Endothelial cell of umbilical vein (primary cell): ENCODE measurements around the gene FRMD4A. TPM values are rescaled to one million over a fixed set of nuclear protein-coding genes. Genes with fewer than 3 reads are reported as not detected.
"Not testable (repeated sequence)": the region's sequence is repeated elsewhere in the genome, so short reads cannot be mapped to it uniquely, and the experiment has no call there.

ENCODE experiments used
- BruUV-seq: library from RNA; stranded (reverse); fragments of 400-500 nt; replicated peaks from 2 replicates; lab custom pipeline; 2021; lab: Mats Ljungman, UMichigan
- CTCF ChIA-PET: fragments of 300-600, 350-600 bp; sonication (Branson Sonifier 250); formaldehyde crosslinking; loops from one replicate; lab custom pipeline; 2021; ENCODE audit warnings: antibody characterized with exemption, inconsistent platforms; lab: Charles Lee
- POLR2A ChIA-PET: fragments of 300-600, 350-600 bp; sonication (Branson Sonifier 250); formaldehyde crosslinking; loops from one replicate; lab custom pipeline; 2021; ENCODE audit warnings: antibody characterized with exemption, inconsistent platforms; lab: Charles Lee
- DNase-seq: peaks from one replicate; pipeline ENCODE4 v3.0.0-alpha.2; 2011; ENCODE audit warnings: low read depth, low spot score
- FAIRE-seq: peaks from 2 replicates; lab custom pipeline; 2011; peaks lifted over from hg19 to GRCh38; lab: Jason Lieb, UNC
- H2AFZ ChIP-seq: 2 replicates; pipeline ENCODE4 v1.6.0; 2012; ENCODE audit warnings: low read depth, low read length, control low read depth, inconsistent platforms
- H3K27ac ChIP-seq: 2 replicates; pipeline ENCODE4 v1.5.1; 2011; ENCODE audit warnings: low read depth, mild to moderate bottlenecking, control low read depth, low read length, moderate library complexity; ENCODE audit not compliant: insufficient read depth
- H3K27me3 ChIP-seq, 2 experiments: 2 replicates each; pipeline versions ENCODE4 v1.6.0 to v1.6.1; 2011; ENCODE audit warnings: low read length in 2 of 2, mixed read lengths in 1 of 2; ENCODE audit not compliant: control insufficient read depth in 2 of 2, insufficient read depth in 2 of 2
- H3K36me3 ChIP-seq, 2 experiments: 2 replicates in 1 of 2; 3 replicates in 1 of 2; pipeline ENCODE4 v1.5.1; 2011; ENCODE audit warnings: low read length in 2 of 2, mild to moderate bottlenecking in 1 of 2, moderate library complexity in 1 of 2; ENCODE audit not compliant: control insufficient read depth in 2 of 2, insufficient read depth in 2 of 2; ENCODE audit errors: extremely low read depth in 1 of 2
- H3K4me1 ChIP-seq: 3 replicates; pipeline ENCODE4 v1.5.1; 2011; ENCODE audit warnings: mild to moderate bottlenecking, low read length; ENCODE audit not compliant: control insufficient read depth, insufficient read depth; ENCODE audit errors: extremely low read depth
- H3K4me2 ChIP-seq: 2 replicates; pipeline ENCODE4 v1.6.1; 2011; ENCODE audit warnings: low read length, control low read depth, mixed read lengths; ENCODE audit not compliant: insufficient read depth
- H3K4me3 ChIP-seq, 3 experiments: fragments of 200-600 bp in 1 of 3; sonication (generic), shearing (Covaris generic) in 1 of 3; replicated peaks in 1 of 3; 2 replicates each; pipeline ENCODE4 v1.5.1; 2011 to 2016; ENCODE audit warnings: control low read depth in 3 of 3, low read length in 3 of 3, mild to moderate bottlenecking in 2 of 3, inconsistent platforms in 1 of 3, low read depth in 1 of 3, moderate library complexity in 1 of 3; ENCODE audit not compliant: insufficient read depth in 1 of 3
- H3K79me2 ChIP-seq: 2 replicates; pipeline ENCODE4 v1.6.0; 2012; ENCODE audit warnings: low read length, inconsistent platforms; ENCODE audit not compliant: control insufficient read depth, insufficient read depth
- H3K9ac ChIP-seq: replicated peaks from 2 replicates; pipeline ENCODE3; 2011; ENCODE audit warnings: low read length, control low read depth; ENCODE audit not compliant: insufficient read depth; ENCODE audit errors: extremely low read depth
- H3K9me1 ChIP-seq: replicated peaks from 3 replicates; pipeline ENCODE4 v1.6.0; 2011; ENCODE audit warnings: mild to moderate bottlenecking, low read length; ENCODE audit not compliant: control insufficient read depth, insufficient read depth; ENCODE audit errors: extremely low read depth
- H3K9me3 ChIP-seq: replicated peaks from 2 replicates; pipeline ENCODE4 v1.5.1; 2012; ENCODE audit warnings: low read length, inconsistent platforms; ENCODE audit not compliant: control insufficient read depth, insufficient read depth
- H4K20me1 ChIP-seq: replicated peaks from 2 replicates; pipeline ENCODE3; 2011; ENCODE audit warnings: mild to moderate bottlenecking, low read length; ENCODE audit not compliant: control insufficient read depth, insufficient read depth; ENCODE audit errors: extremely low read depth
- CTCF ChIP-seq, 2 donors: IDR thresholded peaks; 1 replicate in 1 of 2; 2 replicates in 1 of 2; pipeline ENCODE4 v1.5.1; 2011; ENCODE audit warnings: low read length in 2 of 2, mild to moderate bottlenecking in 2 of 2, moderate library complexity in 2 of 2, control low read depth in 1 of 2, inconsistent platforms in 1 of 2, low read depth in 1 of 2; ENCODE audit not compliant: insufficient read depth in 1 of 2; ENCODE audit errors: extremely low read depth in 1 of 2
- EZH2 ChIP-seq: IDR thresholded peaks from 2 replicates; pipeline ENCODE4 v1.6.1; 2012; ENCODE audit warnings: borderline replicate concordance, low read depth, mild to moderate bottlenecking, moderate library complexity, low read length, inconsistent platforms; ENCODE audit not compliant: severe bottlenecking
- FOS ChIP-seq: IDR thresholded peaks from 2 replicates; pipeline ENCODE4 v1.6.1; 2011; ENCODE audit warnings: mild to moderate bottlenecking, low read length, moderate library complexity, borderline replicate concordance; ENCODE audit not compliant: insufficient read depth
- GATA2 ChIP-seq: IDR thresholded peaks from 2 replicates; pipeline ENCODE4 v1.7.0; 2011; ENCODE audit warnings: low read depth, mild to moderate bottlenecking, moderate library complexity, mixed read lengths, low read length; ENCODE audit not compliant: insufficient read length, insufficient read depth
- JUN ChIP-seq: IDR thresholded peaks from 2 replicates; pipeline ENCODE4 v1.6.1; 2011; ENCODE audit warnings: borderline replicate concordance, low read depth; ENCODE audit not compliant: insufficient read length, insufficient read depth
- MAX ChIP-seq: IDR thresholded peaks from 2 replicates; pipeline ENCODE4 v1.6.1; 2011; ENCODE audit not compliant: insufficient read depth, insufficient read length
- MYC ChIP-seq: IDR thresholded peaks from one replicate; pipeline ENCODE4 v1.6.1; 2011; ENCODE audit warnings: mild to moderate bottlenecking, low read depth, low read length
- POLR2A ChIP-seq: IDR thresholded peaks from 2 replicates; pipeline ENCODE4 v1.6.1; 2012; ENCODE audit warnings: low read depth, mild to moderate bottlenecking, control low read depth, low read length
- POLR2AphosphoS5 ChIP-seq: IDR thresholded peaks from 2 replicates; pipeline ENCODE4 v1.6.1; 2012; ENCODE audit warnings: low read depth, mild to moderate bottlenecking, control low read depth, low read length, moderate library complexity; ENCODE audit not compliant: insufficient read depth
- dilution Hi-C: fragments of 300-500 bp; cut with MboI; formaldehyde crosslinking; loops from one replicate; pipeline ENCODE4 v1.15.0; 2019; ENCODE audit warnings: low sequenced_read_pairs; ENCODE audit not compliant: extremely low pct_ligation_motif_present
- intact Hi-C: fragments of 100-400 bp; cut with micrococcal nuclease; formaldehyde crosslinking; loops from one replicate; pipeline ENCODE4 v1.10.0; 2022
- polyA plus RNA-seq, 4 experiments: library from polyadenylated mRNA; depleted of rRNA in 3 of 4; stranded (reverse) in 3 of 4; unstranded in 1 of 4; fragments of >200 nt; gene quantifications; 2 replicates each; pipeline versions ENCODE4 v1.2.1 to v1.2.3, GENCODE V29; 2011 to 2012; ENCODE audit warnings: missing spikeins in 1 of 4
- total RNA-seq: library from RNA; stranded (reverse); gene quantifications from 2 replicates; pipeline ENCODE4 v1.2.3, GENCODE V29; 2021

FRMD4A gene
- total and polyA plus RNA-seq, 2 donors (not counting 3 experiments of a cell fraction or from before 2014, with no cell fraction given) = 123 to 148 TPM

GRCh38 chr10:14137391-14137790 lies 193.3 kb downstream of the FRMD4A start:
- ChIA-PET CTCF (no interaction called here), POLR2A (no interaction called here)
- intact Hi-C loops = no loop called here
- no peaks in the 10 kb centered on the region for H3K4me1 ChIP-seq
- no peaks in the 10 kb centered on the region for H3K36me3 ChIP-seq
- no peak overlapping the region for H3K9ac ChIP-seq
- FAIRE-seq = no peak
- DNase-seq = no peak
- no peaks in the 10 kb centered on the region for H4K20me1 ChIP-seq
- H3K79me2 ChIP-seq = no peaks in the 10 kb centered on the region
- dilution Hi-C loops = no loop called here
- peaks cover 19 to 29% of the 10 kb centered on the region in 2 experiments for H3K27me3 ChIP-seq
- no peak overlapping the region for H3K4me3 ChIP-seq
- H3K27ac ChIP-seq = no peak overlapping the region
- TF ChIP-seq MAX (no peak), MYC (no peak), GATA2 (no peak), JUN (no peak), FOS (no peak), EZH2 (no peak), POLR2AphosphoS5 (no peak), CTCF (IDR thresholded peaks at IDR 0.05; ENCODE audit: extremely low read depth in 1 of 2, insufficient read depth in 1 of 2, low read depth in 1 of 2, low read length in 2 of 2) (no peak), POLR2A (no peak)
- H3K9me3 ChIP-seq = no peaks in the 10 kb centered on the region
- no peak overlapping the region for H2AFZ ChIP-seq
- H3K4me2 ChIP-seq = no peak overlapping the region
- BruUV-seq = no TSS peak
- H3K9me1 ChIP-seq = no peaks in the 10 kb centered on the region

- intact Hi-C loops, H3K27ac ChIP-seq, H4K20me1 ChIP-seq, H3K9me1 ChIP-seq, POLR2A ChIA-PET, FAIRE-seq, dilution Hi-C loops, H3K4me1 ChIP-seq, H3K4me3 ChIP-seq, H3K79me2 ChIP-seq, DNase-seq, H3K9ac ChIP-seq, CTCF ChIA-PET, H3K4me2 ChIP-seq, H2AFZ ChIP-seq, H3K36me3 ChIP-seq, BruUV-seq, H3K9me3 ChIP-seq: not testable (repeated sequence)
- peaks cover 12 to 19% of the 10 kb centered on the region in 2 experiments for H3K27me3 ChIP-seq
Measured at GRCh38 chr10:14135196-14135595, 195.5 kb downstream of the FRMD4A start.
